VCaP (cell line): ENCODE data around the gene EPHA8.
A peak's percentile ranks its signal among the peaks of the same experiment; 100 is the strongest.

ENCODE experiments used
- H3K27ac ChIP-seq: fragments of 450-650 bp; 2 replicates; pipeline ENCODE4 v1.5.1; 2017
- TF ChIP-seq, protein P1 (sequence below): fragments of 450-650 bp; conservative IDR thresholded peaks from 2 replicates; pipeline ENCODE4 v1.5.1; 2017; ENCODE audit warnings: mild to moderate bottlenecking, moderate library complexity

Gene EPHA8

DNA sequence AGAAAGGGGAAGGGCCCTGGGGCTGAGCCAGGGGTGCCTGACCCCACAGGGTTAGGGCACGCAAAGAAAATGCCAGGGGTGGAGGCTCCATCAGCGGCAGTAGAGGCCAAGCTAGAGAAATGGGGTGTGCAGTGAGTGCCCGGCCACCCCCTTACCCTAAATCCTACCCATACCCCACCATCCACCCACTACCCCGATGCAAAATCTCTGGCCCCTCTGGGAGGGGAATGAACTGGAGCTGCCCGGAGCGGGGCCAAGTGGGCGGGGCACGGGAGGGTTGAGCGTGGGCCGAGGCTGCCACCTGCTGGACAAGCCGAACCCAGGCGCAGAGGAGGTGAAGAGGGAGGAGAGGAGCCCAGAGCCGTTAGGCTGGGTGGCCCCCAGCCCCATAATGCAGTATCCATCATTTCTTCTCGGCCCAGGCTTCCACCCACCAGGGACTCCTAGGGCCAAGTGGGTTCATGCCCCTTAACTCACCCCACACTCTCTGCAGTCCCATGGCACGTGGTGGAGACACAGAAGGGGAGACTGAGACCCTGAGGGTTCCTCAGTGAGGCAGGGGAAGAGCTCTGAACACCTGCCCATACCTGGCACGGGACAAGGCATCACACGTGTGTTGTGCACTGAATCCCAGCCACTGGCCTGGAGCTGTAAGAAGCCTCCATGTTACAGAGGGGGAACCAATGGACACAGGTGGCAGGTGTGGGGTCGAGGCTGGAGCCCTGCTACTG, 78.8 kb downstream of the EPHA8 start:
- no peak overlapping the region for H3K27ac ChIP-seq
- TF ChIP-seq, protein P1, sequence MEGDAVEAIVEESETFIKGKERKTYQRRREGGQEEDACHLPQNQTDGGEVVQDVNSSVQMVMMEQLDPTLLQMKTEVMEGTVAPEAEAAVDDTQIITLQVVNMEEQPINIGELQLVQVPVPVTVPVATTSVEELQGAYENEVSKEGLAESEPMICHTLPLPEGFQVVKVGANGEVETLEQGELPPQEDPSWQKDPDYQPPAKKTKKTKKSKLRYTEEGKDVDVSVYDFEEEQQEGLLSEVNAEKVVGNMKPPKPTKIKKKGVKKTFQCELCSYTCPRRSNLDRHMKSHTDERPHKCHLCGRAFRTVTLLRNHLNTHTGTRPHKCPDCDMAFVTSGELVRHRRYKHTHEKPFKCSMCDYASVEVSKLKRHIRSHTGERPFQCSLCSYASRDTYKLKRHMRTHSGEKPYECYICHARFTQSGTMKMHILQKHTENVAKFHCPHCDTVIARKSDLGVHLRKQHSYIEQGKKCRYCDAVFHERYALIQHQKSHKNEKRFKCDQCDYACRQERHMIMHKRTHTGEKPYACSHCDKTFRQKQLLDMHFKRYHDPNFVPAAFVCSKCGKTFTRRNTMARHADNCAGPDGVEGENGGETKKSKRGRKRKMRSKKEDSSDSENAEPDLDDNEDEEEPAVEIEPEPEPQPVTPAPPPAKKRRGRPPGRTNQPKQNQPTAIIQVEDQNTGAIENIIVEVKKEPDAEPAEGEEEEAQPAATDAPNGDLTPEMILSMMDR = peak; percentile 94

DNA sequence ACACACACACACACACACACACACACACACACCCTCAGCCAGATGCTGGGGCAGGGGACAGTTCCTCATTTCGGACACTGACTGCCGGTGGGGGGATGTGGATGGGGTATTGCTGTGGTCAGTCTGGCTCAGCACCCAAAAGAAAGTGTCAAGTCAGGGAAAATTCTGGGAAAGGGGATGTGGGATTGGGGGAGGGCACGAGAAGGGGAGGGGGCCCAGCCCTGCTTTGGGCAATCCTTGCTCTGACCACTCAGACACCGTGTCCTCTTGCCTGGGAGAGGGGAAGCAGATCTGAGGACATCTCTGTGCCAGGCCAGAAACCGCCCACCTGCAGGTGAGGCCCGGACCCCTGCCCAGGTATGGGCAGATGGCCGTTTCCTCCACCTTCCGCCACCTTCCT, 80.1 kb downstream of the EPHA8 start, which contains the start of gene C1QC:
C1QC (plus strand) TSS at position 253 of the 400 bp plus-strand sequence. CDS start 391 bp downstream, outside the sequence.
- TF ChIP-seq, protein P1 = no peak
- H3K27ac ChIP-seq = no peak within 1 kb of the TSS

DNA sequence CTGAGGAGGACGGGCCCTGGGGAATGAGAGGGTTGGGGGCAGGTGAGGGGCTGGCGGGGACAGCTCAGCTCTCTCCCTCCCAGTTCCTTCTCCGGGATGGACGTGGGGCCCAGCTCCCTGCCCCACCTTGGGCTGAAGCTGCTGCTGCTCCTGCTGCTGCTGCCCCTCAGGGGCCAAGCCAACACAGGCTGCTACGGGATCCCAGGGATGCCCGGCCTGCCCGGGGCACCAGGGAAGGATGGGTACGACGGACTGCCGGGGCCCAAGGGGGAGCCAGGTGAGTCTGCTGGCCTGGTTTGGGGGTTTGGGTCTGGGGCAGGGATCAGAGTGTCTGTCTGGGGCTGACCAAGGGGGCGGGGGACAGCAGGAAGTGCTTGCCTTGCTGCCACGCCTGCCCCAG, 80.6 kb downstream of the EPHA8 start:
- TF ChIP-seq, protein P1 = no peak
- no peak overlapping the region for H3K27ac ChIP-seq

DNA sequence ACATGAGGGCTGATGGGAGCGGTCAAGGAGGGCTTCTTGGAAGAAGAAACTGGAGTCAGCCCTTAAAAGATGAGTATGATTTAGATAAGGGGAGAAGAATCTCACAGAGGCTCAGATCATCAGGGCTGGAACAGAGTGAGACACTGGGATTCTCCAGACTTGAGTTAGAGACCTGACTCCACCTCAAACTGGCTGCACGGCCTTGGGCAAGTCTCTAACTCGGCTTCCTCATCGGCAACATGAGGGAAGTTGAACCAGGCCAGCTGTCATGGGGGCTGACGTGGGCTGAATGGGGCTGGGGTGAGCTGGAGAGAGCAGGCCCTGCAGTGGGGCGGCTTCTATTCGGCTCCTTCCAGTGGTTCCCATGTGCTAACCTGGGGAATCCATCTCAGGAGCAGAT, 82.6 kb downstream of the EPHA8 start:
- TF ChIP-seq, protein P1 = no peak

DNA sequence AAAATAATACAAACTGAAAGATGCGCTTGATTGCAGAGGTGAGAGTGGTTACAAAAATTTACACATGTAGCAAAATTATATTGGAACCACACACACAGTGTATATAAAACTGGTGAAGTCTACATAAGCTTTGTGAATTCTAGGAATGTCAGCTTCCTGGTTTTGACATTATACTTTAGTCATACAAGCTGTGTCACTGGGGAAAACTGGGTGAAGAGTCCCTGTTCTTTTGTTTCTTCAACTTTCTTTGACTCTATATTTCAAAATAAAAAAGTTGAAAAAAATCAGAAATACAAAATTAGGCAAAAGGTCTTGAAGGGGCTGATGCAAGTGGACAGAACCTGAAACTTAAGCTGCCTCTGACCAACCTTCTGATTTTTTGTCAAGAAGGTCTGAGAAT, 83.1 kb downstream of the EPHA8 start:
- H3K27ac ChIP-seq = no peak overlapping the region
- TF ChIP-seq, protein P1 = no peak

More for the DNA sequence above, 82.6 kb downstream of the EPHA8 start:
- H3K27ac ChIP-seq = no peak overlapping the region

DNA sequence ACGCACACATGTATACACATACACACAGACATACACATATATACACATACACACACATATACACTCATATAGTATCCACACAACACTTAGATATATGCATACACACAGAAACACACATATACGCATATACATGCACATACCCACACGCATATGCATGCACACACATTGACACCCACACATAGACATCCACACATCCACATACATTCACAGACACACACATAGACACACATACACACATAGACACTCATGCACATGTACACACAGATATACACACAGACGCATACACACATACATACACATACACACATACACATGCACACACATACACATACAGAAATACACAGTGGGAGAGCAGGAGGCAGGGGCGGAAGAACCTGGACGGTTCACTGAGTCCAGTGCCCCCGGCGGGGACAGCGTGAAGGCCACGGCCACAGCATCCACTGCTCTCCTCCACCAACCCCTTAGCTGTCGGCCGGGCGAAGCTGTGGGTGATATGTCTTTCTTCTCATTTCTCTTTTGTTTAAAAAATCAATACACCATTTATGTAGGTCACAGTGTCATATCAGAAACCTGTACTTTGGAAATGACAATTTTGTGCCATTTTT, 86.9 kb downstream of the EPHA8 start:
- no peak overlapping the region for H3K27ac ChIP-seq
- TF ChIP-seq, protein P1 = no peak

DNA sequence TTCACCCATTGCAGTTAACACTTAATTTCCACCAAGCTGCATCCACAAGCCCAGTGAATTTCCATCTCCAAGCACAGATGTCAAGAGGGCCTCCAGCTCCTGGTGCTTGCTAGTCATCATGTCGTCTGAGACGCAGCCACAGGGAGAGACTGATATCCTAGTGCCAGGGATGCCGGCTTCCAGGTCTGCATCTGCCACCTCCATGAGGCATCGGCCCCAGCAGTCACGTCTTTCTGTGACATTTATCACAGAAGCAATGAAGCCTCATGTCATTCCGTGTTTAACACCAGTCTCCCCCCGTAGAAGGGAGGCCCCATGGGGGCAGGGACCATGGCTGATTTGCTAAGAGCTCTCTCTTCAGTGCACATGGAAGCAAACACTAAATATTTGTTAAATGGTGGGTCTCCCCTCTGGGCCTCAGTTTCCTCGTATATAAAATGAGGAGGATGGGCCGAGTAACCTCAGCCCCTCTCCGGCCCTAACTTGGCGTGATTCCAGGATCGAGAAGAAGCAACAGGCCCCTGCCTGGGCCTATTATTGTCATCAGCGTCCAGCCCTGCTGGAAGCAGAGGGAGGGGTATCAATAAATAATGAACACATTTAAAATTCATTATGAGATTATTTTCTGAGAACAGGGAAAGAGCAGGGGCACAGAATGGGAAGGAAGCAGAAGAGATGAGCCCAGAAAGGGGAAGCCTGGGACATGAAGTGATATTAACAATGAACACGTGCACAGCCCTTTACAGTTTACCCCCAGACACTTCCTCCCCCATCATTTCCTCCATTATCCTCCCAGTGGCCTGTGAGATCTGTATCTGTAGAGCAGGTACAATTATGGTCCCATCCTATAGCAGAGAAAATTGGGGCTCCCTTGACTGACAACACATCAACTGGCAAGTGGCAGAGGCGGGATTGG, 88.9 kb downstream of the EPHA8 start:
- TF ChIP-seq, protein P1 = no peak
- H3K27ac ChIP-seq = no peak overlapping the region
